ENCODE data around the gene TYMS.

DNA sequence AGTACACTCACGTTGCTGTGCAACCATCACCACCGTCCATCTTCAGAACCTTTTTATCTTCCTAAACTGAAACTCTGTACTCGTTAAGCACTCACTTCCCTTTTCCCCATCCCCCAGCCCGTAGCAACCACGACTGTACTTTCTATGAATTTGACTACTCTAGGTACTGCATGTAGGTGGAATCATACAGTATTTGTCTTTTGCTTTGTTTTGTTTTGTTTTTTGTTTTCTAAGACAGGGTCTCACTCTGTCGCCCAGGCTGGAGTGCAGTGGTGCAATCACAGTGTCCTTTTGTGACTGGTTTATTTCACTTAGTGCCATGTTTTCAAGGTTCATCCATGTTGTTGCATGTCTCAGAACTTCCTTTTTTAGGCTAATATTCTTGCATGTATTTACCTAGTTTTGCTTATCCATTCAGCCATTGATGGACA, 7.0 kb upstream of the TYMS start:
- TF ChIP-seq, protein P1, sequence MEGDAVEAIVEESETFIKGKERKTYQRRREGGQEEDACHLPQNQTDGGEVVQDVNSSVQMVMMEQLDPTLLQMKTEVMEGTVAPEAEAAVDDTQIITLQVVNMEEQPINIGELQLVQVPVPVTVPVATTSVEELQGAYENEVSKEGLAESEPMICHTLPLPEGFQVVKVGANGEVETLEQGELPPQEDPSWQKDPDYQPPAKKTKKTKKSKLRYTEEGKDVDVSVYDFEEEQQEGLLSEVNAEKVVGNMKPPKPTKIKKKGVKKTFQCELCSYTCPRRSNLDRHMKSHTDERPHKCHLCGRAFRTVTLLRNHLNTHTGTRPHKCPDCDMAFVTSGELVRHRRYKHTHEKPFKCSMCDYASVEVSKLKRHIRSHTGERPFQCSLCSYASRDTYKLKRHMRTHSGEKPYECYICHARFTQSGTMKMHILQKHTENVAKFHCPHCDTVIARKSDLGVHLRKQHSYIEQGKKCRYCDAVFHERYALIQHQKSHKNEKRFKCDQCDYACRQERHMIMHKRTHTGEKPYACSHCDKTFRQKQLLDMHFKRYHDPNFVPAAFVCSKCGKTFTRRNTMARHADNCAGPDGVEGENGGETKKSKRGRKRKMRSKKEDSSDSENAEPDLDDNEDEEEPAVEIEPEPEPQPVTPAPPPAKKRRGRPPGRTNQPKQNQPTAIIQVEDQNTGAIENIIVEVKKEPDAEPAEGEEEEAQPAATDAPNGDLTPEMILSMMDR (IDR thresholded peaks at IDR 0.05; ENCODE audit: insufficient read depth, low read length), result no peak
- TF ChIP-seq GABPA (IDR thresholded peaks at IDR 0.05; ENCODE audit: low read depth) (no peak), POLR2AphosphoS5 (IDR thresholded peaks at IDR 0.05; ENCODE audit: low read depth) (no peak)
